HepG2 (cell line): ENCODE results near the gene HNRNPUL2. TPM values are rescaled to one million over a fixed set of nuclear protein-coding genes. Genes with fewer than 3 reads are reported as not detected.

ENCODE experiments used
- ARNT2 ChIP-seq: sonication (generic); formaldehyde crosslinking; IDR thresholded peaks from 2 replicates; pipeline ENCODE4 v1.8.0; 2022; ENCODE audit warnings: mild to moderate bottlenecking, low read depth, missing genetic modification reagents, moderate library complexity
- ELF3 ChIP-seq: IDR thresholded peaks from 2 replicates; pipeline ENCODE4 v1.6.1; 2016; ENCODE audit warnings: missing genetic modification reagents, missing compliant biosample characterization
- ESRRA ChIP-seq: sonication (generic); formaldehyde crosslinking; IDR thresholded peaks from 2 replicates; pipeline ENCODE4 v1.5.1; 2020; ENCODE audit warnings: mild to moderate bottlenecking, low read depth, missing genetic modification reagents
- HIVEP1 ChIP-seq: sonication (generic); formaldehyde crosslinking; IDR thresholded peaks from 2 replicates; pipeline ENCODE4 v1.4.0; 2020; ENCODE audit warnings: mild to moderate bottlenecking, missing genetic modification reagents
- IRF9 ChIP-seq: sonication (generic); formaldehyde crosslinking; IDR thresholded peaks from 2 replicates; pipeline ENCODE4 v1.8.0; 2022; ENCODE audit warnings: missing genetic modification reagents, mild to moderate bottlenecking, borderline replicate concordance
- IRX3 ChIP-seq: sonication (generic); formaldehyde crosslinking; IDR thresholded peaks from 2 replicates; pipeline ENCODE4 v1.8.1; 2023; ENCODE audit warnings: mild to moderate bottlenecking, low read depth, missing genetic modification reagents, borderline replicate concordance
- ISL2 ChIP-seq: sonication (generic); formaldehyde crosslinking; IDR thresholded peaks from 2 replicates; pipeline ENCODE4 v1.5.0; 2020; ENCODE audit warnings: missing genetic modification reagents
- MIER2 ChIP-seq: IDR thresholded peaks from 2 replicates; pipeline ENCODE4 v1.6.1; 2016; ENCODE audit warnings: missing biosample characterization, missing genetic modification reagents
- MXI1 ChIP-seq: IDR thresholded peaks from 3 replicates; pipeline ENCODE4 v1.6.1; 2012; ENCODE audit warnings: low read depth, low read length, inconsistent platforms, borderline replicate concordance
- PAF1 ChIP-seq: IDR thresholded peaks from 2 replicates; pipeline ENCODE4 v1.6.1; 2016; ENCODE audit warnings: missing genetic modification reagents, missing compliant biosample characterization
- PHF8 ChIP-seq: sonication (generic); formaldehyde crosslinking; IDR thresholded peaks from 2 replicates; pipeline ENCODE4 v1.5.0; 2020; ENCODE audit warnings: missing genetic modification reagents
- RCOR2 ChIP-seq: IDR thresholded peaks from 2 replicates; pipeline ENCODE4 v1.6.1; 2016; ENCODE audit warnings: missing biosample characterization, missing genetic modification reagents
- SAP130 ChIP-seq: IDR thresholded peaks from 2 replicates; pipeline ENCODE4 v1.6.1; 2016; ENCODE audit warnings: low read depth
- TARDBP ChIP-seq: sonication (generic); formaldehyde crosslinking; IDR thresholded peaks from 2 replicates; pipeline ENCODE4 v1.8.0; 2022; ENCODE audit warnings: mild to moderate bottlenecking, missing genetic modification reagents
- THAP11 ChIP-seq: IDR thresholded peaks from 2 replicates; pipeline ENCODE4 v1.6.1; 2016; ENCODE audit warnings: missing biosample characterization, missing genetic modification reagents
- XRCC5 ChIP-seq: fragments of 200-400 bp; formaldehyde crosslinking; optimal IDR thresholded peaks from 2 replicates; pipeline ENCODE3; 2017; ENCODE audit warnings: mild to moderate bottlenecking, low read length
- ZFP36 ChIP-seq: fragments of 150-350 bp; IDR thresholded peaks from 2 replicates; pipeline ENCODE4 v1.6.1; 2018; ENCODE audit warnings: borderline replicate concordance, low read length, low read depth; ENCODE audit not compliant: partially characterized antibody
- ZFP37 ChIP-seq: sonication (generic); formaldehyde crosslinking; IDR thresholded peaks from 2 replicates; pipeline ENCODE4 v1.4.0; 2020; ENCODE audit warnings: missing genetic modification reagents, borderline replicate concordance
- ZNF577 ChIP-seq: sonication (generic); formaldehyde crosslinking; IDR thresholded peaks from 2 replicates; pipeline ENCODE4 v1.4.0; 2020; ENCODE audit warnings: mild to moderate bottlenecking, low read depth, missing genetic modification reagents, borderline replicate concordance
- ZNF607 ChIP-seq: sonication (generic); formaldehyde crosslinking; IDR thresholded peaks from 2 replicates; pipeline ENCODE4 v1.5.1; 2020; ENCODE audit warnings: missing genetic modification reagents, mild to moderate bottlenecking, borderline replicate concordance
- ZNF619 ChIP-seq: sonication (generic); formaldehyde crosslinking; IDR thresholded peaks from 2 replicates; pipeline ENCODE4 v1.4.0; 2020; ENCODE audit warnings: mild to moderate bottlenecking, missing genetic modification reagents
- ZNF746 ChIP-seq: sonication (generic); formaldehyde crosslinking; IDR thresholded peaks from 2 replicates; pipeline ENCODE4 v1.8.0; 2022; ENCODE audit warnings: mild to moderate bottlenecking, missing genetic modification reagents
- polyA plus RNA-seq, 8 experiments: library from polyadenylated mRNA; depleted of rRNA in 3 of 8; stranded (reverse) in 7 of 8; unstranded in 1 of 8; fragments of >200 nt; fragmentation: Illumina TruSeq in 4 of 8; extraction: Trizol in 4 of 8; gene quantifications; 2 replicates each; pipeline versions ENCODE4 v1.2.1 to v1.2.3, GENCODE V29; 2011 to 2016; ENCODE audit warnings: low read depth in 4 of 8, missing spikeins in 1 of 8, mixed read lengths in 1 of 8; ENCODE audit not compliant: insufficient read depth in 1 of 8
- total RNA-seq, 5 experiments: library from RNA; depleted of rRNA; stranded (reverse); fragments of >200 nt; fragmentation: Illumina TruSeq; extraction: Trizol; gene quantifications; 2 replicates each; pipeline ENCODE4 v1.2.3, GENCODE V29; 2016; ENCODE audit warnings: low read depth in 1 of 5
- TF ChIP-seq, protein P1 (sequence below): sonication (generic); formaldehyde crosslinking; IDR thresholded peaks from 2 replicates; pipeline ENCODE4 v1.9.0; 2021; ENCODE audit warnings: mild to moderate bottlenecking, missing genetic modification reagents

HNRNPUL2 gene
- total and polyA plus RNA-seq, 2 of the 13 experiments (the other 11 are each of a cell fraction or from before 2014, with no cell fraction given), result 8.4 to 9.6 TPM

DNA sequence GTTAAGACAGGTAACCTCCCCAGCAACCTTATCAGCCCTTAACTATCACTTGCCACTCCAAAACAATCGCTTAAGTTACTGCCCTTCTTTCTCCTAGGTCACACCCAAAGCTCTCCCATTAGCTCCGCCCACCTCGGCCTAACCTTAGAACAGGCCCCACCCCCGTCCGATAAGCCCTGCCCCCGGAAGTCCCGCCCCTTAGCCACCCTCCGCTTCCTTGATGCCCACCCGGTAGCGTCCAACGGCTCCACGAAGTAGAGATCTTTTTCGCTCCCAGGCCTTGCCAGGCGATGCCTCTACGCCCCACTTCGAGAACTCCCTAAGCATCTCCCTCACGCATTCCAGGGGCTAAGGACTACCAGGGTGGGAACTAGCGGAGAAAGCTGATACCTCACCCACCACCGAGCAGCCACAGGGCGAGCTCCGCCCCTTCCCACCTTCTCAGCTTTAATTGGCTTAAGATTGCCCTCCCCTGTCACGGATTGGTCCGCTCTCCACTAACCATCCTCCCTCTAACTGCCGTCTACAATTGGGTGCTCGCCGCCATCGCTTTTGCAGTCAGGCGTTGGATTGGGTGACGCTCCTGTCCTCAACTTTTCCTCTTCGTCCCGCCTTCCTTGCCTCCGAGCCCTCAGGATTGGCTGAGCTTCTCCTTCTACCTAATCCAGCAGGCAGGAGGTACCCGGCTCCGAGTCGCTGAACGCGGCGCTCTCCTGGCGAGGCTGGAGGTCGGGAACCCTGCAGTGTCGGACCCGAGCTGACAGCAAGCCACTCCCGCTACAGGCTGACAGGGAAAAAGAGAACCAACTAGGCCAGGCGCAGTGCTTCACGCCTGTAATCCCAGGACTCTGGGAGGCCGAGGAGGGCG is 26.7 kb upstream of the HNRNPUL2 start, which contains the start of gene ZBTB3 (continued):
- TF ChIP-seq MXI1 (peak; percentile 53; the same call in 1 of the 3 replicates), THAP11 (CRISPR knock-in tag) (peak; percentile 53; the same call in 1 of the 2 replicates), ZFP37 (CRISPR knock-in tag) (no peak), ZNF746 (no peak), MIER2 (no peak), TARDBP (CRISPR knock-in tag) (no peak), XRCC5 (peak; percentile 64), SAP130 (CRISPR knock-in tag) (peak; percentile 75), ARNT2 (CRISPR knock-in tag) (peak; percentile 55; the same call in 1 of the 2 replicates), ZFP36 (no peak), ZNF619 (CRISPR knock-in tag) (no peak), PHF8 (CRISPR knock-in tag) (peak; percentile 83), ESRRA (CRISPR knock-in tag) (no peak), RCOR2 (CRISPR knock-in tag) (0 out of 2 replicates have a peak, but pooled peaks have one; percentile 42), ISL2 (no peak), HIVEP1 (CRISPR knock-in tag) (peak; percentile 17; the same call in 1 of the 2 replicates), IRF9 (CRISPR knock-in tag) (0 out of 2 replicates have a peak, but pooled peaks have one; percentile 49), IRX3 (CRISPR knock-in tag) (no peak), ZNF607 (CRISPR knock-in tag) (no peak), ELF3 (CRISPR knock-in tag) (peak; percentile 43; the same call in 1 of the 2 replicates), PAF1 (CRISPR knock-in tag) (no peak), ZNF577 (CRISPR knock-in tag) (no peak)
- TF ChIP-seq, protein P1, sequence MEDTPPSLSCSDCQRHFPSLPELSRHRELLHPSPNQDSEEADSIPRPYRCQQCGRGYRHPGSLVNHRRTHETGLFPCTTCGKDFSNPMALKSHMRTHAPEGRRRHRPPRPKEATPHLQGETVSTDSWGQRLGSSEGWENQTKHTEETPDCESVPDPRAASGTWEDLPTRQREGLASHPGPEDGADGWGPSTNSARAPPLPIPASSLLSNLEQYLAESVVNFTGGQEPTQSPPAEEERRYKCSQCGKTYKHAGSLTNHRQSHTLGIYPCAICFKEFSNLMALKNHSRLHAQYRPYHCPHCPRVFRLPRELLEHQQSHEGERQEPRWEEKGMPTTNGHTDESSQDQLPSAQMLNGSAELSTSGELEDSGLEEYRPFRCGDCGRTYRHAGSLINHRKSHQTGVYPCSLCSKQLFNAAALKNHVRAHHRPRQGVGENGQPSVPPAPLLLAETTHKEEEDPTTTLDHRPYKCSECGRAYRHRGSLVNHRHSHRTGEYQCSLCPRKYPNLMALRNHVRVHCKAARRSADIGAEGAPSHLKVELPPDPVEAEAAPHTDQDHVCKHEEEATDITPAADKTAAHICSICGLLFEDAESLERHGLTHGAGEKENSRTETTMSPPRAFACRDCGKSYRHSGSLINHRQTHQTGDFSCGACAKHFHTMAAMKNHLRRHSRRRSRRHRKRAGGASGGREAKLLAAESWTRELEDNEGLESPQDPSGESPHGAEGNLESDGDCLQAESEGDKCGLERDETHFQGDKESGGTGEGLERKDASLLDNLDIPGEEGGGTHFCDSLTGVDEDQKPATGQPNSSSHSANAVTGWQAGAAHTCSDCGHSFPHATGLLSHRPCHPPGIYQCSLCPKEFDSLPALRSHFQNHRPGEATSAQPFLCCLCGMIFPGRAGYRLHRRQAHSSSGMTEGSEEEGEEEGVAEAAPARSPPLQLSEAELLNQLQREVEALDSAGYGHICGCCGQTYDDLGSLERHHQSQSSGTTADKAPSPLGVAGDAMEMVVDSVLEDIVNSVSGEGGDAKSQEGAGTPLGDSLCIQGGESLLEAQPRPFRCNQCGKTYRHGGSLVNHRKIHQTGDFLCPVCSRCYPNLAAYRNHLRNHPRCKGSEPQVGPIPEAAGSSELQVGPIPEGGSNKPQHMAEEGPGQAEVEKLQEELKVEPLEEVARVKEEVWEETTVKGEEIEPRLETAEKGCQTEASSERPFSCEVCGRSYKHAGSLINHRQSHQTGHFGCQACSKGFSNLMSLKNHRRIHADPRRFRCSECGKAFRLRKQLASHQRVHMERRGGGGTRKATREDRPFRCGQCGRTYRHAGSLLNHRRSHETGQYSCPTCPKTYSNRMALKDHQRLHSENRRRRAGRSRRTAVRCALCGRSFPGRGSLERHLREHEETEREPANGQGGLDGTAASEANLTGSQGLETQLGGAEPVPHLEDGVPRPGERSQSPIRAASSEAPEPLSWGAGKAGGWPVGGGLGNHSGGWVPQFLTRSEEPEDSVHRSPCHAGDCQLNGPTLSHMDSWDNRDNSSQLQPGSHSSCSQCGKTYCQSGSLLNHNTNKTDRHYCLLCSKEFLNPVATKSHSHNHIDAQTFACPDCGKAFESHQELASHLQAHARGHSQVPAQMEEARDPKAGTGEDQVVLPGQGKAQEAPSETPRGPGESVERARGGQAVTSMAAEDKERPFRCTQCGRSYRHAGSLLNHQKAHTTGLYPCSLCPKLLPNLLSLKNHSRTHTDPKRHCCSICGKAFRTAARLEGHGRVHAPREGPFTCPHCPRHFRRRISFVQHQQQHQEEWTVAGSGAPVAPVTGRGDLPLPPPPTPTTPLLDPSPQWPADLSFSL (CRISPR knock-in tag), result no peak
